Trophoblast cell (in vitro differentiated cells and primary cell): ENCODE measurements around the gene RBM17.

Experiments
- DNase-seq, 2 donors: peaks; one replicate each; pipeline ENCODE4 v3.0.0-alpha.2; 2016
- H2AFZ ChIP-seq: 2 replicates; pipeline ENCODE4 v1.6.1; 2013; ENCODE audit warnings: low read length, moderate library complexity, mild to moderate bottlenecking; ENCODE audit not compliant: insufficient read depth, poor library complexity
- H2AK5ac ChIP-seq: 2 replicates; pipeline ENCODE4 v1.6.1; 2013; ENCODE audit warnings: mild to moderate bottlenecking, low read length
- H2BK120ac ChIP-seq: 2 replicates; pipeline ENCODE4 v1.6.1; 2013; ENCODE audit warnings: low read length, mild to moderate bottlenecking, moderate library complexity; ENCODE audit not compliant: insufficient read depth, poor library complexity
- H2BK12ac ChIP-seq: 2 replicates; pipeline ENCODE4 v1.6.1; 2013; ENCODE audit warnings: mild to moderate bottlenecking, low read length, moderate library complexity
- H2BK5ac ChIP-seq: 2 replicates; pipeline ENCODE4 v1.6.1; 2013; ENCODE audit warnings: low read length, low read depth, moderate library complexity, mild to moderate bottlenecking; ENCODE audit not compliant: poor library complexity
- H3K14ac ChIP-seq: 2 replicates; pipeline ENCODE4 v1.6.1; 2013; ENCODE audit warnings: mild to moderate bottlenecking, low read length
- H3K18ac ChIP-seq: 2 replicates; pipeline ENCODE4 v1.6.1; 2013; ENCODE audit warnings: mild to moderate bottlenecking, low read length
- H3K23ac ChIP-seq: 2 replicates; pipeline ENCODE4 v1.6.1; 2013; ENCODE audit warnings: low read length
- H3K27ac ChIP-seq: 2 replicates; pipeline ENCODE4 v1.5.1; 2013; ENCODE audit warnings: low read depth, mild to moderate bottlenecking, inconsistent platforms, low read length, moderate library complexity
- H3K27me3 ChIP-seq: 2 replicates; pipeline ENCODE4 v1.6.1; 2013; ENCODE audit warnings: inconsistent platforms, mild to moderate bottlenecking, low read length, moderate library complexity; ENCODE audit not compliant: insufficient read depth
- H3K36me3 ChIP-seq, 2 experiments: 1 replicate in 1 of 2; 2 replicates in 1 of 2; pipeline ENCODE4 v1.6.1; 2013; ENCODE audit warnings: low read length in 2 of 2, mild to moderate bottlenecking in 2 of 2, moderate library complexity in 1 of 2; ENCODE audit not compliant: insufficient read depth in 2 of 2, control insufficient read depth in 1 of 2
- H3K4ac ChIP-seq: 2 replicates; pipeline ENCODE4 v1.6.1; 2013; ENCODE audit warnings: low read depth, mild to moderate bottlenecking, low read length, moderate library complexity
- H3K4me1 ChIP-seq, 2 experiments: 1 replicate in 1 of 2; 2 replicates in 1 of 2; pipeline ENCODE4 v1.6.1; 2013; ENCODE audit warnings: low read length in 2 of 2, mild to moderate bottlenecking in 2 of 2, moderate library complexity in 1 of 2; ENCODE audit not compliant: insufficient read depth in 2 of 2, control insufficient read depth in 1 of 2
- H3K4me2 ChIP-seq: 2 replicates; pipeline ENCODE4 v1.6.1; 2013; ENCODE audit warnings: inconsistent platforms, mild to moderate bottlenecking, low read length, moderate library complexity
- H3K4me3 ChIP-seq: 2 replicates; pipeline ENCODE4 v1.5.1; 2013; ENCODE audit warnings: mild to moderate bottlenecking, low read depth, low read length, inconsistent platforms
- H3K79me1 ChIP-seq: one replicate; pipeline ENCODE4 v1.6.1; 2013; ENCODE audit warnings: low read length
- H3K79me2 ChIP-seq: 2 replicates; pipeline ENCODE4 v1.6.1; 2013; ENCODE audit warnings: low read length, mild to moderate bottlenecking; ENCODE audit not compliant: control insufficient read depth, insufficient read depth, poor library complexity
- H3K9ac ChIP-seq: 2 replicates; pipeline ENCODE4 v1.6.1; 2013; ENCODE audit warnings: mild to moderate bottlenecking, low read length
- H3K9me3 ChIP-seq: 2 replicates; pipeline ENCODE4 v1.6.1; 2013; ENCODE audit warnings: low read depth, mild to moderate bottlenecking, control low read depth, inconsistent platforms, low read length; ENCODE audit not compliant: insufficient read depth
- H4K12ac ChIP-seq: 2 replicates; pipeline ENCODE4 v1.6.1; 2013; ENCODE audit warnings: low read depth, mild to moderate bottlenecking, low read length, moderate library complexity
- H4K8ac ChIP-seq: 2 replicates; pipeline ENCODE4 v1.6.1; 2013; ENCODE audit warnings: low read depth, mild to moderate bottlenecking, low read length, moderate library complexity
- H4K91ac ChIP-seq: one replicate; pipeline ENCODE4 v1.6.1; 2013; ENCODE audit warnings: low read depth, mild to moderate bottlenecking, low read length, moderate library complexity
- WGBS: extraction: QIAGEN DNeasy Blood & Tissue Kit; methylation state at CpG from one replicate; pipeline ENCODE4 v1.1.7; 2013; ENCODE audit warnings: missing lambda C conversion rate; ENCODE audit not compliant: insufficient read length, insufficient coverage; ENCODE audit errors: extremely low coverage; 5-methylcytosine and 5-hydroxymethylcytosine counted together

RBM17 gene

GRCh38 chr10:6044060-6044459, 44.8 kb upstream of the RBM17 start:
- H3K9me3 ChIP-seq, result peaks cover 4% of the 10 kb centered on the region
- H2BK12ac ChIP-seq, result no peak overlapping the region
- H3K18ac ChIP-seq, result no peak overlapping the region
- H3K36me3 ChIP-seq, result no peaks in the 10 kb centered on the region
- H3K4me1 ChIP-seq, result no peaks in the 10 kb centered on the region
- no peak overlapping the region for H3K4me3 ChIP-seq
- no peak overlapping the region for H3K9ac ChIP-seq
- no peak overlapping the region for H2AK5ac ChIP-seq
- H4K8ac ChIP-seq, result no peak overlapping the region
- H4K12ac ChIP-seq, result no peak overlapping the region
- no peaks in the 10 kb centered on the region for H3K27me3 ChIP-seq
- H2AFZ ChIP-seq, result no peak overlapping the region
- no peak overlapping the region for H4K91ac ChIP-seq
- H2BK120ac ChIP-seq, result no peak overlapping the region
- H3K79me2 ChIP-seq, result no peaks in the 10 kb centered on the region
- no peak overlapping the region for H3K14ac ChIP-seq
- no peak for DNase-seq
- H3K23ac ChIP-seq, result no peak overlapping the region
- H2BK5ac ChIP-seq, result no peak overlapping the region
- H3K4me2 ChIP-seq, result no peak overlapping the region
- no peaks in the 10 kb centered on the region for H3K79me1 ChIP-seq
- no peak overlapping the region for H3K4ac ChIP-seq
- no CpG with 5 or more reads among the region's 7 CpGs for WGBS
- H3K27ac ChIP-seq, result no peak overlapping the region

- no peak overlapping the region for H2AK5ac ChIP-seq
- no CpG with 5 or more reads among the region's 4 CpGs for WGBS
- no peak overlapping the region for H4K8ac ChIP-seq
- H3K9ac ChIP-seq, result no peak overlapping the region
- no peak overlapping the region for H3K14ac ChIP-seq
- no peaks in the 10 kb centered on the region for H3K36me3 ChIP-seq
- H4K91ac ChIP-seq, result no peak overlapping the region
- H3K27me3 ChIP-seq, result no peaks in the 10 kb centered on the region
- H3K4me2 ChIP-seq, result no peak overlapping the region
- no peak overlapping the region for H4K12ac ChIP-seq
- no peak overlapping the region for H3K23ac ChIP-seq
- H2BK12ac ChIP-seq, result no peak overlapping the region
- no peaks in the 10 kb centered on the region for H3K79me2 ChIP-seq
- no peaks in the 10 kb centered on the region for H3K4me1 ChIP-seq
- H3K4me3 ChIP-seq, result no peak overlapping the region
- H3K18ac ChIP-seq, result no peak overlapping the region
- no peaks in the 10 kb centered on the region for H3K79me1 ChIP-seq
- no peak overlapping the region for H2AFZ ChIP-seq
- no peak for DNase-seq
- peaks cover 4% of the 10 kb centered on the region for H3K9me3 ChIP-seq
- H3K27ac ChIP-seq, result no peak overlapping the region
- H2BK120ac ChIP-seq, result no peak overlapping the region
- H3K4ac ChIP-seq, result no peak overlapping the region
- no peak overlapping the region for H2BK5ac ChIP-seq
These were observed 44.0 kb upstream of the RBM17 start for GRCh38 chr10:6044751-6045313.

- no peaks in the 10 kb centered on the region for H3K79me2 ChIP-seq
- no peaks in the 10 kb centered on the region for H3K79me1 ChIP-seq
- H2AFZ ChIP-seq, result no peak overlapping the region
- H3K18ac ChIP-seq, result no peak overlapping the region
- no peak overlapping the region for H4K91ac ChIP-seq
- no peak overlapping the region for H2BK5ac ChIP-seq
- H3K36me3 ChIP-seq, result no peaks in the 10 kb centered on the region
- WGBS, result no CpG with 5 or more reads among the region's 8 CpGs
- H3K27ac ChIP-seq, result no peak overlapping the region
- H4K12ac ChIP-seq, result no peak overlapping the region
- no peak overlapping the region for H3K4ac ChIP-seq
- H3K9ac ChIP-seq, result no peak overlapping the region
- H4K8ac ChIP-seq, result no peak overlapping the region
- H3K23ac ChIP-seq, result no peak overlapping the region
- no peak overlapping the region for H3K4me2 ChIP-seq
- no peaks in the 10 kb centered on the region for H3K27me3 ChIP-seq
- H2AK5ac ChIP-seq, result no peak overlapping the region
- no peak overlapping the region for H3K14ac ChIP-seq
- H3K4me3 ChIP-seq, result no peak overlapping the region
- no peak for DNase-seq
- H3K4me1 ChIP-seq, result no peaks in the 10 kb centered on the region
- peaks cover 4% of the 10 kb centered on the region for H3K9me3 ChIP-seq
- no peak overlapping the region for H2BK120ac ChIP-seq
- no peak overlapping the region for H2BK12ac ChIP-seq
These were observed 43.5 kb upstream of the RBM17 start for GRCh38 chr10:6045314-6045848.

GRCh38 chr10:6045878-6046772, 42.7 kb upstream of the RBM17 start:
- no peak overlapping the region for H3K23ac ChIP-seq
- no peak for DNase-seq
- no peak overlapping the region for H3K9ac ChIP-seq
- no peak overlapping the region for H4K12ac ChIP-seq
- no peaks in the 10 kb centered on the region for H3K36me3 ChIP-seq
- no peaks in the 10 kb centered on the region for H3K4me1 ChIP-seq
- no peaks in the 10 kb centered on the region for H3K27me3 ChIP-seq
- no peak overlapping the region for H4K8ac ChIP-seq
- no peak overlapping the region for H2AFZ ChIP-seq
- no peak overlapping the region for H3K14ac ChIP-seq
- no peaks in the 10 kb centered on the region for H3K79me2 ChIP-seq
- no peak overlapping the region for H3K18ac ChIP-seq
- no peak overlapping the region for H3K4me3 ChIP-seq
- H3K79me1 ChIP-seq, result no peaks in the 10 kb centered on the region
- no peak overlapping the region for H4K91ac ChIP-seq
- no peak overlapping the region for H2BK120ac ChIP-seq
- H2AK5ac ChIP-seq, result no peak overlapping the region
- no peak overlapping the region for H2BK12ac ChIP-seq
- no CpG with 5 or more reads among the region's 9 CpGs for WGBS
- H3K4ac ChIP-seq, result no peak overlapping the region
- H3K27ac ChIP-seq, result no peak overlapping the region
- peaks cover 4% of the 10 kb centered on the region for H3K9me3 ChIP-seq
- no peak overlapping the region for H3K4me2 ChIP-seq
- H2BK5ac ChIP-seq, result no peak overlapping the region
